Caco-2 (cell line): ENCODE measurements around the gene ENTPD1. TPM values are rescaled to one million over a fixed set of nuclear protein-coding genes. Genes with fewer than 3 reads are reported as not detected.

Experiments used
- BruUV-seq: library from RNA; stranded (reverse); fragments of 400-500 nt; replicated peaks from 2 replicates; lab custom pipeline; 2021; lab: Mats Ljungman, UMichigan
- CTCF ChIA-PET: fragments of 300-600 bp; sonication (Branson Sonifier 250); formaldehyde crosslinking; loops from one replicate; lab custom pipeline; 2022; ENCODE audit warnings: antibody characterized with exemption; lab: Charles Lee
- POLR2A ChIA-PET: fragments of 300-600 bp; sonication (Branson Sonifier 250); formaldehyde crosslinking; loops from one replicate; lab custom pipeline; 2022; ENCODE audit warnings: antibody characterized with exemption; lab: Charles Lee
- DNase-seq, 2 experiments: peaks; one replicate each; pipeline versions ENCODE4 v3.0.0 to v3.0.0-alpha.2; 2020 to 2022
- H3K27me3 ChIP-seq: replicated peaks from 2 replicates; pipeline ENCODE4 v1.6.0; 2011; ENCODE audit warnings: low read length; ENCODE audit not compliant: control insufficient read depth, insufficient read depth
- H3K36me3 ChIP-seq: 2 replicates; pipeline ENCODE4 v1.5.1; 2011; ENCODE audit warnings: low read length; ENCODE audit not compliant: control insufficient read depth, insufficient read depth
- H3K4me1 ChIP-seq: fragments of 250-450 bp; sonication (Bioruptor Pico); 2 replicates; pipeline ENCODE4 v1.5.1; 2020; ENCODE audit warnings: mild to moderate bottlenecking
- H3K4me3 ChIP-seq: 2 replicates; pipeline ENCODE4 v1.5.1; 2011; ENCODE audit warnings: low read depth, mild to moderate bottlenecking, control low read depth, low read length
- H3K9me3 ChIP-seq: fragments of 250-450 bp; sonication (Bioruptor Pico); 2 replicates; pipeline ENCODE4 v1.5.1; 2020; ENCODE audit warnings: mild to moderate bottlenecking, moderate library complexity
- H3K27ac Mint-ChIP-seq: one replicate; pipeline ENCODE4 v1.8.0; 2022; ENCODE audit warnings: mixed read lengths; ENCODE audit not compliant: unreplicated experiment
- H3K27me3 Mint-ChIP-seq: one replicate; pipeline ENCODE4 v1.8.0; 2022; ENCODE audit warnings: mixed read lengths; ENCODE audit not compliant: insufficient read depth, unreplicated experiment
- H3K36me3 Mint-ChIP-seq: one replicate; pipeline ENCODE4 v1.8.0; 2022; ENCODE audit warnings: mild to moderate bottlenecking, mixed read lengths; ENCODE audit not compliant: insufficient read depth, unreplicated experiment
- H3K4me1 Mint-ChIP-seq: one replicate; pipeline ENCODE4 v1.8.0; 2022; ENCODE audit warnings: low read depth, mixed read lengths; ENCODE audit not compliant: unreplicated experiment
- H3K4me3 Mint-ChIP-seq: one replicate; pipeline ENCODE4 v1.8.0; 2022; ENCODE audit warnings: mild to moderate bottlenecking, moderate library complexity, mixed read lengths; ENCODE audit not compliant: unreplicated experiment
- H3K9me3 Mint-ChIP-seq: one replicate; pipeline ENCODE4 v1.8.0; 2022; ENCODE audit warnings: mixed read lengths; ENCODE audit not compliant: unreplicated experiment
- intact Hi-C: fragments of 100-400 bp; cut with micrococcal nuclease; formaldehyde crosslinking; loops from one replicate; pipeline ENCODE4 v1.10.0; 2022; ENCODE audit not compliant: unreplicated experiment
- total RNA-seq: library from RNA; stranded (reverse); gene quantifications from 2 replicates; pipeline ENCODE4 v1.2.3, GENCODE V29; 2022
- TF ChIP-seq, protein P1 (sequence below), 2 experiments: fragments of 200-600 bp in 1 of 2; IDR thresholded peaks; 1 replicate in 1 of 2; 2 replicates in 1 of 2; pipeline versions ENCODE4 v1.5.1 to v1.8.0; 2011 to 2022; ENCODE audit warnings: antibody characterized with exemption in 1 of 2, control low read depth in 1 of 2, inconsistent platforms in 1 of 2, low read depth in 1 of 2, low read length in 1 of 2, mild to moderate bottlenecking in 1 of 2, moderate library complexity in 1 of 2; ENCODE audit not compliant: insufficient read depth in 1 of 2, severe bottlenecking in 1 of 2, unreplicated experiment in 1 of 2

Gene ENTPD1
- total RNA-seq, 1 experiment from 2014 or later: 2.2 TPM

DNA sequence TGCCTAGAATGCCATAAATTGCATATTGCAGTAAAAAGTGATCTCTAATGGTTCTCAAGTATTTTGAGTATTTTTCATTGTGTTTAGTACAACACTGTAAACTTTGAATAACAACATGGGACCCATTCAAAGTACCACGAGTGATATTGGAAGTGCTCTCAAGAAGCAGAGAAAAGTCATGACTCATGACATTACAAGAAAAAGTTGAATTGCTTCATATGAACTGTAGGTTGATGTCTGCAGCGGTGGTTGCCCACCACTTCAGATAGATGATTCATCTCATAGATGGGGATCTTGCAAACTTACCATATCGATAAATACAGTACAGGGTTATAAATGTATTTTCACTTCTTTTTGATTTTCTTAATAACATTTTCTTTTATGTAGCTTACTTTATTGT lies 33.9 kb downstream of the ENTPD1 start:
- intact Hi-C loops: no loop called here
- Mint-ChIP-seq H3K27me3 (no peaks in the 10 kb centered on the region), H3K4me3 (no peak overlapping the region), H3K36me3 (peaks cover 4% of the 10 kb centered on the region), H3K4me1 (no peaks in the 10 kb centered on the region), H3K9me3 (no peaks in the 10 kb centered on the region), H3K27ac (no peak overlapping the region)
- Histone ChIP-seq H3K36me3 (no peaks in the 10 kb centered on the region), H3K9me3 (no peaks in the 10 kb centered on the region), H3K4me1 (no peaks in the 10 kb centered on the region), H3K4me3 (no peak overlapping the region), H3K27me3 (no peaks in the 10 kb centered on the region)
- ChIA-PET CTCF (no interaction called here), POLR2A (no interaction called here)
- no TSS peak for BruUV-seq
- TF ChIP-seq, protein P1, sequence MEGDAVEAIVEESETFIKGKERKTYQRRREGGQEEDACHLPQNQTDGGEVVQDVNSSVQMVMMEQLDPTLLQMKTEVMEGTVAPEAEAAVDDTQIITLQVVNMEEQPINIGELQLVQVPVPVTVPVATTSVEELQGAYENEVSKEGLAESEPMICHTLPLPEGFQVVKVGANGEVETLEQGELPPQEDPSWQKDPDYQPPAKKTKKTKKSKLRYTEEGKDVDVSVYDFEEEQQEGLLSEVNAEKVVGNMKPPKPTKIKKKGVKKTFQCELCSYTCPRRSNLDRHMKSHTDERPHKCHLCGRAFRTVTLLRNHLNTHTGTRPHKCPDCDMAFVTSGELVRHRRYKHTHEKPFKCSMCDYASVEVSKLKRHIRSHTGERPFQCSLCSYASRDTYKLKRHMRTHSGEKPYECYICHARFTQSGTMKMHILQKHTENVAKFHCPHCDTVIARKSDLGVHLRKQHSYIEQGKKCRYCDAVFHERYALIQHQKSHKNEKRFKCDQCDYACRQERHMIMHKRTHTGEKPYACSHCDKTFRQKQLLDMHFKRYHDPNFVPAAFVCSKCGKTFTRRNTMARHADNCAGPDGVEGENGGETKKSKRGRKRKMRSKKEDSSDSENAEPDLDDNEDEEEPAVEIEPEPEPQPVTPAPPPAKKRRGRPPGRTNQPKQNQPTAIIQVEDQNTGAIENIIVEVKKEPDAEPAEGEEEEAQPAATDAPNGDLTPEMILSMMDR (IDR thresholded peaks at IDR 0.05; ENCODE audit: insufficient read depth in 1 of 2, low read depth in 1 of 2, low read length in 1 of 2, severe bottlenecking in 1 of 2, unreplicated experiment in 1 of 2): no peak
- DNase-seq: no peak

DNA sequence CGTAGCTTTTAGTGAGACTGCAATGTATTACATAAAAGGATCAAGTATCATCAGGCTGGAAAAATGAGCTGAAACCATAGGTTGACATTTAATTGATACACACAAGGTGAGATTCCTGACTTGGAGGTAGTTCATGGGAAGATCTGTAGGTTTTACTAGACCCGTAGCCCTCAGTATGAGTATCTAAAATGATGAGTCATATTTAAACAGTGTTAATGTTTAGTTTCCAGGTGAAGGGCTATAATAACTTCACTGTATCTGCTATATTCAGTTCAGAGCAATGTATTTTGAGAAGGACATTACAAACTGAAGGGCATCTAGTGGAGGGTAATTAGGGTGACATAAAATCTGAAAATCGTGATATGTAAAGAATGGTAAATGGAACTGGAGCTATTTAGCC lies 35.0 kb downstream of the ENTPD1 start:
- no peaks in the 10 kb centered on the region for H3K4me1 ChIP-seq
- Mint-ChIP-seq H3K9me3 (no peaks in the 10 kb centered on the region), H3K36me3 (peaks cover 4% of the 10 kb centered on the region), H3K27ac (no peak overlapping the region), H3K27me3 (no peaks in the 10 kb centered on the region), H3K4me1 (no peaks in the 10 kb centered on the region), H3K4me3 (no peak overlapping the region)
- POLR2A ChIA-PET: no interaction called here
- H3K27me3 ChIP-seq: no peaks in the 10 kb centered on the region
- DNase-seq: no peak
- no TSS peak for BruUV-seq
- no peaks in the 10 kb centered on the region for H3K9me3 ChIP-seq
- H3K36me3 ChIP-seq: no peaks in the 10 kb centered on the region
- H3K4me3 ChIP-seq: no peak overlapping the region
- CTCF ChIA-PET: no interaction called here
- intact Hi-C loops: no loop called here
- TF ChIP-seq, protein P1 (IDR thresholded peaks at IDR 0.05; ENCODE audit: insufficient read depth in 1 of 2, low read depth in 1 of 2, low read length in 1 of 2, severe bottlenecking in 1 of 2, unreplicated experiment in 1 of 2): no peak

DNA sequence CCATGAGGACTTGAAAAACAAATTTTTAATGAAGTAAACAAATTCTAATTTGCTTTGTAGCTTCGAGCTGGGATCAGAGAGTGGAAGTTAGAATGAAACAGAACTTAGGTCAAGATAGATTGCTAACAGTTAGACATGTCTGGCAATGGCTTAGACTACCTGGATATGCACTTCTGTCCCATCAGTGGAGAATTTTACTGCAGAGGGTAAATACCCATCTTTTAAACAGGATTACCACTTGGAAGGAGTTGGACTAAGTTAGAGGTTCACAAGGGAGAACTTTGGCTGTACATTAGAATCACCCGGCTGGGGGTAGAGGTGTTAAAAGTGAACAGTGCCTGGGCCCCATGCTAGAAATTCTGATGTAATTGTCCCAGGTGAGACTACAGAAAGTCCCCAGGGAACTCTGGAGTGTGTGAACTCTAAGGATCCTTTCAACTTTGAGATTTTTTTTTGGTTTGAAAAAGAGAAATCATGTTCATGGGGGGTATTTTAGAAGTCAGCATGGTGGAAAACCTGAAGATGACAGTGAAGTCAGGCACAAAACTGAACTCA lies 35.5 kb downstream of the ENTPD1 start:
- TF ChIP-seq, protein P1 (IDR thresholded peaks at IDR 0.05; ENCODE audit: insufficient read depth in 1 of 2, low read depth in 1 of 2, low read length in 1 of 2, severe bottlenecking in 1 of 2, unreplicated experiment in 1 of 2): no peak
- Histone ChIP-seq H3K36me3 (no peaks in the 10 kb centered on the region), H3K27me3 (no peaks in the 10 kb centered on the region), H3K4me1 (no peaks in the 10 kb centered on the region), H3K9me3 (no peaks in the 10 kb centered on the region), H3K4me3 (no peak overlapping the region)
- intact Hi-C loops: no loop called here
- no peaks in the 10 kb centered on the region for H3K4me1 Mint-ChIP-seq
- CTCF ChIA-PET: no interaction called here
- no peak overlapping the region for H3K4me3 Mint-ChIP-seq
- H3K36me3 Mint-ChIP-seq: peaks cover 4% of the 10 kb centered on the region
- POLR2A ChIA-PET: no interaction called here
- no TSS peak for BruUV-seq
- no peak overlapping the region for H3K27ac Mint-ChIP-seq
- H3K27me3 Mint-ChIP-seq: no peaks in the 10 kb centered on the region
- no peak for DNase-seq
- H3K9me3 Mint-ChIP-seq: no peaks in the 10 kb centered on the region
